ENCODE data around the gene ARIH1.

DNA sequence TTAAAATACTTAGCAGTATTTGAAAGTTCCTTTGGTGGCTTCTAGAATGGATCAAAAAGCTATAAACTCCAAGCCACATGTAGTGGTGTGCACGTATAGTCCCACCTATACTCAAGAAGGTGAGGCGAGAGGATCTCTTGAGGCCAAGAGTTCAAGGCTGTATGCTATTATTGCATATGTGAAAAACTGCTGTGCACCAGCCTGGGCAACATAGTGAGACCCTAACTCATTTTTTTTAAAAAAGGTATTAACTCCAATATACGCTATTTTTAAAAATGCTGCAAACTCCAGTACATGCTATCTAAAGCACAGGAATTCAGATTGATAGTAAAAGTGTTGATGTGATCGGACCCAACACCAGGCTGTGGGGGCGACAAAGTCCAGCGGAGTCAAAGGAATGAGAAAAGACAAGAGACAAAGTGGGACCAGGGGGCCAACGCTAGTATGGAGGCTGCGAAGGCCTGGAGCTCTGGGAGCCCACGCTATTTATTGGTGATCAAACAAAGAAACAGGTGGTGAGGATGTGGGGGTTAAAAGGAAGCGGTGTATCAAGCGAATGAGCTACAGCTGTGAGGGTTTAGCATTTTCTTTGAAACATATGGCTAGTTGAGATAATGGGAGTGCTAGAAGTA, 66.6 kb downstream of the ARIH1 start:
- no peak for TF ChIP-seq EZH2 (IDR thresholded peaks at IDR 0.05; ENCODE audit: insufficient read depth, poor library complexity, severe bottlenecking)
- no peak for TF ChIP-seq EZH2phosphoT487 (IDR thresholded peaks at IDR 0.05; ENCODE audit: insufficient read depth, low read depth)
